Heart right ventricle (tissue), 16 donors: Measurements from ENCODE around the gene TPSB2. TPM values are rescaled to one million over a fixed set of nuclear protein-coding genes. Genes with fewer than 3 reads are reported as not detected.

ENCODE experiments used
- ATAC-seq, 8 donors: fragments of 200-7000 bp; cut with Tn5 transposase; one replicate each; pipeline ENCODE4 v1.9.1; 2020; ENCODE audit warnings: mild to moderate bottlenecking in 8 of 8, moderate library complexity in 8 of 8, moderate number of reproducible peaks in 1 of 8
- DNase-seq, 2 donors: peaks; one replicate each; pipeline ENCODE4 v3.0.0-alpha.2; 2020
- H3K27ac ChIP-seq, 10 donors: fragments of 200-600 bp; sonication (generic) in 2 of 10; one replicate each; pipeline versions ENCODE4 v1.5.0 to v1.8.0; 2020 to 2022; ENCODE audit warnings: mild to moderate bottlenecking in 3 of 10
- H3K27me3 ChIP-seq, 7 donors: fragments of 200-600 bp; one replicate each; pipeline ENCODE4 v1.8.0; 2021 to 2022; ENCODE audit warnings: mild to moderate bottlenecking in 2 of 7
- H3K36me3 ChIP-seq, 9 donors: fragments of 200-600 bp; sonication (generic) in 1 of 9; one replicate each; pipeline versions ENCODE4 v1.5.0 to v1.8.0; 2020 to 2022; ENCODE audit warnings: mild to moderate bottlenecking in 2 of 9
- H3K4me1 ChIP-seq, 9 donors: fragments of 200-600 bp; sonication (generic) in 1 of 9; one replicate each; pipeline versions ENCODE4 v1.5.0 to v1.8.0; 2020 to 2022; ENCODE audit warnings: mild to moderate bottlenecking in 4 of 9
- H3K4me3 ChIP-seq, 10 donors: fragments of 200-600 bp; sonication (generic) in 2 of 10; one replicate each; pipeline versions ENCODE4 v1.5.0 to v1.8.0; 2020 to 2022; ENCODE audit warnings: mild to moderate bottlenecking in 7 of 10, moderate library complexity in 2 of 10
- H3K9me3 ChIP-seq, 11 donors: fragments of 200-600 bp in 10 of 11; sonication (generic) in 2 of 11; one replicate each; pipeline versions ENCODE4 v1.5.0 to v1.8.0; 2013 to 2022; ENCODE audit warnings: mild to moderate bottlenecking in 2 of 11, control low read depth in 1 of 11, moderate library complexity in 1 of 11
- WGBS, 2 donors: extraction: QIAGEN DNeasy Blood & Tissue Kit; methylation state at CpG; one replicate each; pipeline ENCODE4 v1.1.7; 2013; ENCODE audit warnings: inconsistent platforms in 1 of 2; 5-methylcytosine and 5-hydroxymethylcytosine counted together
- intact Hi-C, 10 donors: fragments of 100-400 bp; cut with DNase I; formaldehyde crosslinking; loops; one replicate each; pipeline versions ENCODE4 v1.11.1 to v1.14.2; 2022
- polyA plus RNA-seq, 2 donors: library from polyadenylated mRNA; stranded (reverse); fragments of 200-250 nt; gene quantifications; one replicate each; pipeline ENCODE4 v1.2.3, GENCODE V29; 2013
- total RNA-seq, 10 donors: library from RNA; stranded (reverse); fragmentation: NEBNext Ultra II Directional in 3 of 10; extraction: Animal tissue kit (Norgen Biotek cat#: 25700) in 3 of 10; gene quantifications; one replicate each; pipeline versions ENCODE4 v1.2.1 to v1.2.4, GENCODE V29; 2021 to 2023
- TF ChIP-seq, protein P1 (sequence below), 9 donors: fragments of 200-600 bp; sonication (generic) in 2 of 9; IDR thresholded peaks; one replicate each; pipeline versions ENCODE4 v1.5.0 to v1.8.0; 2021 to 2022; ENCODE audit warnings: antibody characterized with exemption in 9 of 9, mild to moderate bottlenecking in 5 of 9, moderate library complexity in 1 of 9
- donor health status: Arrhythmogenic right ventricular cardiomyopathy.
- donor health status: ischemic (EF 13 %, LVEDD 7.1; RV severe dilation, severe dysfunction).
- donor health status: healthy with polysubstance abuse.
- donor health status: DM: no; HTN: yes; CAD: no.
- donor health status: DM: no; HTN: no; CAD: no.
- donor health status: ischemic (EF 25% LVEDD 6.9; RV normal size, moderate dysfunction).
- donor health status: ischemic (EF 25% LVEDD 5.7; RV mildly dilated, moderate dysfunction).
- donor health status: healthy.
- donor health status: DM: yes; HTN: yes; CAD: no.
- donor health status: Ischemic cardiomyopathy.
- donor health status: ischemic (EF 35%, LVEDD 5.7; RV mildly dilated, moderate dysfunction).
- donor health status: nonischemic (EF 11% LVEDD 7.7; RV severe dilation, severe dysfunction).
- donor health status: DM: yes; HTN: yes; CAD: no.
- donor health status: PGD.
- donor health status: ischemic (EF 29% LVEDD 5.4; RV normal size, mild dysfunction).
- donor health status: nonischemic (EF 23%, LVEDD 6.1; RV moderate dilation, normal function).

Gene TPSB2
- total and polyA plus RNA-seq, 12 donors = 0.33 to 6.4 (median 1.9) TPM

DNA sequence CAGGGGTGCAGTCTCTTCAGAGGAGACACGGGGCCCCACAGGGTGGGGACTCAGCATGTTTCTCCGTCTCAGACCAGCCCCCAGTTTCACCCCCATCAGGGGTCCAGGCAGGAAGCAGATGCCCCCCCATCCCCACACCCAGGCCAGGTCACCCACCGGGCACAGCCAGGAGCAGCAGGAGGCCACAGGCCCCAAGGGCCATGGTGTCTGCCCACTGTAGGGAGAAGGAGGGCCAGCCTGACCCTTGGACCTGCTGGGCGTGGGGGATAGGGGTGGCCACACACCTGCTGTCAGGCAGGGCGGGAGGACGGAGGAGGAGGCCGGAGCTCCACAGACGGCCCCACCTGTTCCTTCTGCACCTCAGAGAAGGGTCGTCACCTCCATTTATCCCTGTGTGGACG is 4.9 kb downstream of the TPSB2 start, which contains the start of gene TPSG1:
TPSG1 (minus strand) TSS at position 218 of the 401 bp plus-strand sequence; CDS start at position 202, 16 bp downstream.
- ATAC-seq = no peak
- no peak within 1 kb of the TSS for H3K27ac ChIP-seq
- no peaks in the 10 kb centered on the region for H3K36me3 ChIP-seq
- 70 to 72% methylated on average over 10 of the region's 10 CpGs for WGBS, 2 donors
- H3K4me3 ChIP-seq = no peak within 1 kb of the TSS
- H3K9me3 ChIP-seq = no peaks in the 10 kb centered on the region
- DNase-seq = no peak
- intact Hi-C loops = no loop called here
- H3K4me1 ChIP-seq = no peaks in the 10 kb centered on the region
- no peaks in the 10 kb centered on the region for H3K27me3 ChIP-seq
- TF ChIP-seq, protein P1, sequence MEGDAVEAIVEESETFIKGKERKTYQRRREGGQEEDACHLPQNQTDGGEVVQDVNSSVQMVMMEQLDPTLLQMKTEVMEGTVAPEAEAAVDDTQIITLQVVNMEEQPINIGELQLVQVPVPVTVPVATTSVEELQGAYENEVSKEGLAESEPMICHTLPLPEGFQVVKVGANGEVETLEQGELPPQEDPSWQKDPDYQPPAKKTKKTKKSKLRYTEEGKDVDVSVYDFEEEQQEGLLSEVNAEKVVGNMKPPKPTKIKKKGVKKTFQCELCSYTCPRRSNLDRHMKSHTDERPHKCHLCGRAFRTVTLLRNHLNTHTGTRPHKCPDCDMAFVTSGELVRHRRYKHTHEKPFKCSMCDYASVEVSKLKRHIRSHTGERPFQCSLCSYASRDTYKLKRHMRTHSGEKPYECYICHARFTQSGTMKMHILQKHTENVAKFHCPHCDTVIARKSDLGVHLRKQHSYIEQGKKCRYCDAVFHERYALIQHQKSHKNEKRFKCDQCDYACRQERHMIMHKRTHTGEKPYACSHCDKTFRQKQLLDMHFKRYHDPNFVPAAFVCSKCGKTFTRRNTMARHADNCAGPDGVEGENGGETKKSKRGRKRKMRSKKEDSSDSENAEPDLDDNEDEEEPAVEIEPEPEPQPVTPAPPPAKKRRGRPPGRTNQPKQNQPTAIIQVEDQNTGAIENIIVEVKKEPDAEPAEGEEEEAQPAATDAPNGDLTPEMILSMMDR (IDR thresholded peaks at IDR 0.05) = no peak

- TF ChIP-seq, protein P1 (IDR thresholded peaks at IDR 0.05) = no peak
These were observed 5.4 kb downstream of the TPSB2 start for GRCh38 chr16:1224558-1224957.

DNA sequence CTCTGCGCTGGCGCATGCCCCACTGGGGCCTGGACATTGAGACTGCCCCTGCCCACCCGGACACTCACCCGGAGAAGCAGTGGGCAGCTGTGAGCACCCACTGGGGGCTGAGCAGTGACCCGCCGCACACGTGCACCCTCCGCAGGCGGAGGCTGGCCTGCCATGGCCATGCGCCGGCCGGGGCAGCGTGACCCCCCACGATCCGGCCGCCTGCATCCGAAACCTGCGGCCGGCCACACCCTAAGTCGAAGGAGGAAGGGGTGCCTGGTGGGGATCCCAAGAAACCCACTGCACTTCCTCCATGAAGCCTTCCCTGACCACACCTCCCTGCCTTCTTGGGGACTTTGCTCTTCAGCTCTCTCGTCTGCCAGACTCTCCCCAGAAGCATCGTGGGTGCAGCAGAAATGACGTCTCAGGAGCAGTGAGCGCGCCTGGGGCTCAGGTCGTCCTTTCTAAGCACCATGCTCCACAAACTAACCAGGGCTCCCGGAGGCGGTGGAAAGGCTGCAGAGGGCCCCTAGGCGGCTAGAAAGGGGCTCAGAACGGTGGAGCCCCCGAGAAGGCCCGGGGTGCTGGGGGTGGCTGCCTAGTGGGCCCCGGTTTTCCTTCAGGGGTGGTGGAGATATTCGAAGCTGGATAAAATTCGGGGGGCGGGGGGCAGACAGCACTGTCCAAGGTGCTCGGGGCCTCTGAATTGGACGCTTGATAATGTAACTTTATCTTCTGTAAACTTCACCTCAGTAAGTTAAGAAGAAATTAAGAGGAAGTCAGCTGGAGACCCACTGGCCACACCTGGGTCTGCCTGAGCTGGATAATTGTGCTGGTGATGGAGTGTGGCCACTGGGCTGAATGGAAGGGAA is 6.4 kb downstream of the TPSB2 start:
- intact Hi-C loops = no loop called here
- H3K36me3 ChIP-seq = no peaks in the 10 kb centered on the region

More at GRCh38 chr16:1224558-1224957, 5.4 kb downstream of the TPSB2 start:
- WGBS, 2 donors = 73 to 78% methylated on average over 9 of the region's 9 CpGs
- ATAC-seq (no peak), DNase-seq (no peak)
- no peaks in the 10 kb centered on the region for H3K36me3 ChIP-seq
- intact Hi-C loops = no loop called here
- H3K27ac ChIP-seq = no peak overlapping the region
- H3K4me3 ChIP-seq = no peak overlapping the region
- H3K27me3 ChIP-seq = no peaks in the 10 kb centered on the region
- no peaks in the 10 kb centered on the region for H3K4me1 ChIP-seq
- H3K9me3 ChIP-seq = no peaks in the 10 kb centered on the region

DNA sequence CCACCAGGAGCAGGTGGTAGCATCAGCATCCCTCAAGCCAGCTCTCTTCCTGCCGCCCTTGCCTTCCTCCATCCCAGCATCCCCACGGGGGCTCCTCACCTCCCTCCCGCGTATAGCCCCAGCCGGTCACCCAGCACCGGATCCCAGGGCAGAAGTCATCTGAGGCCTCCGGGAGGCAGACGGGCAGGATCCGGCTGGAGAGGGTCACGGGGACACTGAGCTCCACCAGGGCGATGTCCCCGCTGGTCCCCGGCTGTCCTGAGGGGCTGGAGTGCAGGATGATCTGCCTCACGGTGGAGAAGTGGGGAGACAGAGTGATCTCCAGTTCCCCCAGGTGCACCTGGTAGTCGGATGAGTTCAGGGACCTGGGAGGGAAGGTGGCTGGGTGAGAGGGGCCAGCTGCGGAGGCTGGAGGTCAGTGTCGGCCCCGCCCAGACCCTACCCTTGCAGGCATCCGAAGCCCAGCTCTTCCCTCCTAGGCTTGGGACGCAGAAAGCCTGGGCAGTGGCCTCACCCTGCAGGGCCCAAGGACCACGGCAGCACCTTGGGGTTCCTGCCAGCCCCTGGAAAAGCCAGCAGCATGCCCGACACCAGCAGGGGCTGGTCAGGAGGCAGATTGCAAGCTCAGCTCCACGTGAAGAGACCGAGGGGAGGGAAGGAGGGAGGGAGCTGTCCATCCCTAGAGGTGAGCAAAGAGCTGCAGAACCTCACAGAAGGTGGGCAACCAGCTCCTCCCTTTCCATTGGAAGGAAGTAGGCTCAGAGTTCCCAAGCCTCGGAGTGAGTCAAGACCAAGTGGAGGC is 7.2 kb downstream of the TPSB2 start:
- WGBS, 2 donors = 68 to 70% methylated on average over 25 of the region's 25 CpGs
- Histone ChIP-seq H3K9me3 (no peaks in the 10 kb centered on the region), H3K36me3 (no peaks in the 10 kb centered on the region), H3K4me3 (no peak overlapping the region), H3K27me3 (no peaks in the 10 kb centered on the region), H3K4me1 (no peaks in the 10 kb centered on the region), H3K27ac (no peak overlapping the region)
- DNase-seq (no peak), ATAC-seq (no peak)
- TF ChIP-seq, protein P1 (IDR thresholded peaks at IDR 0.05) = no peak
- intact Hi-C loops = no loop called here

More for the DNA sequence above, 6.4 kb downstream of the TPSB2 start:
- TF ChIP-seq, protein P1 (IDR thresholded peaks at IDR 0.05) = no peak
- no peaks in the 10 kb centered on the region for H3K4me1 ChIP-seq
- ATAC-seq (no peak), DNase-seq (no peak)
- H3K27ac ChIP-seq = no peak overlapping the region
- WGBS, 2 donors = 84 to 88% methylated on average over 38 of the region's 38 CpGs
- H3K27me3 ChIP-seq = no peaks in the 10 kb centered on the region
- no peak overlapping the region for H3K4me3 ChIP-seq
- no peaks in the 10 kb centered on the region for H3K9me3 ChIP-seq
